WERI-Rb-1 (cell line): Measurements from ENCODE around the gene HSF2.

ENCODE experiments used
- DNase-seq: peaks from one replicate; pipeline ENCODE4 v3.0.0-alpha.2; 2020
- H3K27ac ChIP-seq: fragments of 250-450 bp; sonication (Bioruptor Pico); 2 replicates; pipeline ENCODE4 v1.5.1; 2020; ENCODE audit warnings: mild to moderate bottlenecking, moderate library complexity
- H3K27me3 ChIP-seq: fragments of 250-450 bp; sonication (Bioruptor Pico); 2 replicates; pipeline ENCODE4 v1.5.1; 2021; ENCODE audit warnings: mild to moderate bottlenecking, low read depth, moderate library complexity; ENCODE audit not compliant: insufficient read depth, severe bottlenecking
- H3K36me3 ChIP-seq: fragments of 250-450 bp; sonication (Bioruptor Pico); 2 replicates; pipeline ENCODE4 v1.5.1; 2020; ENCODE audit warnings: mild to moderate bottlenecking, moderate library complexity
- H3K4me3 ChIP-seq: 2 replicates; pipeline ENCODE4 v1.5.1; 2011; ENCODE audit warnings: low read depth, mild to moderate bottlenecking, control low read depth, low read length
- H3K9me3 ChIP-seq: fragments of 250-450 bp; sonication (Bioruptor Pico); 2 replicates; pipeline ENCODE4 v1.5.1; 2021; ENCODE audit warnings: mild to moderate bottlenecking, moderate library complexity; ENCODE audit not compliant: severe bottlenecking
- TF ChIP-seq, protein P1 (sequence below): IDR thresholded peaks from 2 replicates; pipeline ENCODE4 v1.5.1; 2011; ENCODE audit warnings: low read depth, mild to moderate bottlenecking, control low read depth, inconsistent platforms, low read length

Gene HSF2

DNA sequence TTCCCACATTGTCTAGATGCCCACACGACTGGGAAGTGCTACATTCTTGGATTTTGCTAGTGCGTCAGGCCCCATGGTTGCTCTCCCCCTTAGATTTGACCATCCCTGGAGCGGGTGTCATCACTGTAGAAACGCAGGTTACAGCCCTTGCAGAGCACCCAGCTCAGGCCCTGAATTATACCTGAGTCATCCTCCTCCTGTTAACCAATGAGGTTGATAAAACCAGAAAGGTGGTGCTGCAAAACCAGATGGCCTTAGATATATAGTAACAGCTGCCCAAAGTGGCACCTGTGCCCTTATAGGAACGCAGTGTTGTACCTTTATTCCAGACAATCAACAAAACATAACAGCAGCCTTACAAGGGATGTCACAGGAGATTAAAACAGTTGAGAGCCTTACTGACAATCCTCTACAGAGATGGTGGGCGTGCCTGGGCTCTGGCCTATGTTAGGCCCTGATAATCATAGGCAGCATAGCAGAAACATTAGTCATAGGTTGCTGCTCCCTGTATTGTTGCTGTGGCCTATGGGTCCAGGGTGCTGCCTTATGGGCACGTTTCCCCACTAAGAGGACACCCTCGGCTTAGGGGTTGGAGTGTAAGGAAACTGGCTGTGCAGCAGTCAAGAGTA is 33.6 kb upstream of the HSF2 start:
- TF ChIP-seq, protein P1, sequence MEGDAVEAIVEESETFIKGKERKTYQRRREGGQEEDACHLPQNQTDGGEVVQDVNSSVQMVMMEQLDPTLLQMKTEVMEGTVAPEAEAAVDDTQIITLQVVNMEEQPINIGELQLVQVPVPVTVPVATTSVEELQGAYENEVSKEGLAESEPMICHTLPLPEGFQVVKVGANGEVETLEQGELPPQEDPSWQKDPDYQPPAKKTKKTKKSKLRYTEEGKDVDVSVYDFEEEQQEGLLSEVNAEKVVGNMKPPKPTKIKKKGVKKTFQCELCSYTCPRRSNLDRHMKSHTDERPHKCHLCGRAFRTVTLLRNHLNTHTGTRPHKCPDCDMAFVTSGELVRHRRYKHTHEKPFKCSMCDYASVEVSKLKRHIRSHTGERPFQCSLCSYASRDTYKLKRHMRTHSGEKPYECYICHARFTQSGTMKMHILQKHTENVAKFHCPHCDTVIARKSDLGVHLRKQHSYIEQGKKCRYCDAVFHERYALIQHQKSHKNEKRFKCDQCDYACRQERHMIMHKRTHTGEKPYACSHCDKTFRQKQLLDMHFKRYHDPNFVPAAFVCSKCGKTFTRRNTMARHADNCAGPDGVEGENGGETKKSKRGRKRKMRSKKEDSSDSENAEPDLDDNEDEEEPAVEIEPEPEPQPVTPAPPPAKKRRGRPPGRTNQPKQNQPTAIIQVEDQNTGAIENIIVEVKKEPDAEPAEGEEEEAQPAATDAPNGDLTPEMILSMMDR, result no peak
- H3K27me3 ChIP-seq, result no peaks in the 10 kb centered on the region
- no peaks in the 10 kb centered on the region for H3K36me3 ChIP-seq
- no peak overlapping the region for H3K27ac ChIP-seq
- no peak for DNase-seq
- no peak overlapping the region for H3K4me3 ChIP-seq
- H3K9me3 ChIP-seq, result no peaks in the 10 kb centered on the region

DNA sequence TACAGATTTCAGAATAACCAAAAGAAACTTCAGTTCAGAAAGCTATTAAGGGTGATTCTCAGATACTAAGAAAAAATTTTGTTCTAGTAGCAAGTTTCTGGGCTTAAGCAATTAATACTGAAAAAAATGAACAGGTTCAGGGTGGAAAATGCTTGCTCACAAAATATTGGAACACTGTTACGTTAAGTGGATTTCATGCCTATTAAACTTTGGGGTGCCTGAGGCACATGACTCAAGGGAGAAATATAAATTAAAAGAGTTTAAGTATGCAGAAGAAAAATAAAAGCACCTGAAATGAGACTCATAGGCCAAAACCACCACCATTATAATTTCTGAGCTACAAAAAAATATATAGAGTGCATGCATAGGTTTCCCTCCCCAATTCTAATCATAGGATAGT is 32.3 kb upstream of the HSF2 start:
- no peak for DNase-seq
- Histone ChIP-seq H3K27ac (no peak overlapping the region), H3K4me3 (no peak overlapping the region), H3K9me3 (no peaks in the 10 kb centered on the region), H3K27me3 (no peaks in the 10 kb centered on the region), H3K36me3 (no peaks in the 10 kb centered on the region)
- TF ChIP-seq, protein P1, result no peak

DNA sequence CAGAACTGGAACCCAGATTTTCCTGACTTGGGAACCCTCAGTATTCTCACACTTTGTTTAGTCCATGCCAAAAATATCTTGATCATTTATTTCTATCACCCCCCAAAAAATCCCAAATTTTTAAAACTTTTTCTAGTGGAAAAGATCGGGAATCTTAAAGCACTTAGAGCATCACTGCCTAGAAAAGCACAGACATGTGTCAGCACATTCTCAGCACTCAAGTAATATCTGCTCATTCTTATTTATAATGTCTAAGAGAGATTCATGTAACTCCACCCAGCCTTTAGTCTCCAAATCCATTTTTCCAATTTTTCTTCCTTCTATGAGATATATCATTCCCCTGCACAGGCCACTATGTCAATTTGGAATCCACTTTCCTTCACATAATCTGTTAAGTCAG is 29.9 kb upstream of the HSF2 start:
- Histone ChIP-seq H3K36me3 (no peaks in the 10 kb centered on the region), H3K9me3 (no peaks in the 10 kb centered on the region), H3K4me3 (no peak overlapping the region), H3K27me3 (no peaks in the 10 kb centered on the region), H3K27ac (no peak overlapping the region)
- no peak for DNase-seq
- TF ChIP-seq, protein P1, result no peak

DNA sequence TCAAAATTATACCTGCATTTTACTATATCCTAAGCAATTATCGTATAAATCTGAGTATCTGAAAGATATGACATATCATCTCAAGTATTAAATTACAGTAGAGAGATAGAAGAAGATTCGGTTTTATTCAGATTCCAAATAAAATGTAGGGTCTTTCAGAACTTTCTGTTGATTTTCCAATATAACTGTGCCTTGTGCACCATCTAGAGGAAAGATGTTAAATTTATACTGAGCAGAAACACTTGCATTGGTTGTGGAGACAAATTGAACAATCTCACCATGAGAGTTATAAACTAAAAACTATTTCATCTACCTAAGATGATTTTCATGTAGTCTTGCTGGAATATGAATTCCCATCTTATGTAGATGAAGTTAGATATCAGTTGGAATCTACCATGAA is 26.8 kb upstream of the HSF2 start:
- TF ChIP-seq, protein P1, result no peak
- H3K27ac ChIP-seq, result no peak overlapping the region
- no peaks in the 10 kb centered on the region for H3K27me3 ChIP-seq
- no peaks in the 10 kb centered on the region for H3K9me3 ChIP-seq
- H3K4me3 ChIP-seq, result no peak overlapping the region
- DNase-seq, result no peak
- no peaks in the 10 kb centered on the region for H3K36me3 ChIP-seq

DNA sequence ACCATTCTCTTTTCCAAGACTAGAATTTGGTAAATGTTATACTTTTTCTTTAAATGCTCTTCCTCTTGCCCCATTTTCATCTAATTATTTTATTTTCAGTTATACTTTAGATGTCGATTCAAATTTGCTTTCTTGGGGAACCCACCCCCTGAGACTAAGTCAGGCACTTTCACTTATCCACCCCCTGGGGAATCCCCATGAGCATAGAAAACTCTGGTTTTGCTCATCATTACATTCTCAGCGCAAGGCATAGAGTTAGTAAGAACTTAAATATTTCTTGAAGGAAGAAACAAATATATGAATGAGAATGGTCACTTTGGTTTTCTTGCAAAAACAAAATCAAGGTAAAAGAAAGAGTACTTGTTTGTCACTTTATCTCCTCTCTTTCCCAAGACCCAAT is 25.1 kb upstream of the HSF2 start:
- TF ChIP-seq, protein P1, result no peak
- Histone ChIP-seq H3K36me3 (no peaks in the 10 kb centered on the region), H3K27ac (no peak overlapping the region), H3K9me3 (no peaks in the 10 kb centered on the region), H3K4me3 (no peak overlapping the region), H3K27me3 (no peaks in the 10 kb centered on the region)
- no peak for DNase-seq

DNA sequence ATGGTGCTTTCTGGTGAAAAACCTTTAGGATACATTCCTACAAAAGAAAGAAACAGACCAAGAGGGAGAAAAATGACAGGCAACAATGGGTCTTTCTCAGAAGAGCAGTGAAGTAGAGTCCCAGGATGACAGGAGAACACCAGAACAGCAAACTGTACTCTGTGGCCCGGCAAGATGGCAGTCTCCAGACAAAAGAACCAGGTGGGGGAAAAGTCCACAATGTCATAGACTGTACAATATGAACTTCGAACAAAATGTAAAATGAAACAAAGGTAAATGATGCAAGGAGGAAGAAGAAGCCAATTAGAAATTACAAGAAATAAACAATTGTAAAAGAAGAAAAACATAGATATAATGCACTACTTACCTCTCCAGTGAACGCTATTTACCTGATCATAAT is 23.2 kb upstream of the HSF2 start:
- no peaks in the 10 kb centered on the region for H3K36me3 ChIP-seq
- TF ChIP-seq, protein P1, result no peak
- H3K27me3 ChIP-seq, result no peaks in the 10 kb centered on the region
- H3K27ac ChIP-seq, result no peak overlapping the region
- no peak overlapping the region for H3K4me3 ChIP-seq
- no peak for DNase-seq
- H3K9me3 ChIP-seq, result no peaks in the 10 kb centered on the region
